ENCODE results near the gene EPB41L2.

Gene EPB41L2

DNA sequence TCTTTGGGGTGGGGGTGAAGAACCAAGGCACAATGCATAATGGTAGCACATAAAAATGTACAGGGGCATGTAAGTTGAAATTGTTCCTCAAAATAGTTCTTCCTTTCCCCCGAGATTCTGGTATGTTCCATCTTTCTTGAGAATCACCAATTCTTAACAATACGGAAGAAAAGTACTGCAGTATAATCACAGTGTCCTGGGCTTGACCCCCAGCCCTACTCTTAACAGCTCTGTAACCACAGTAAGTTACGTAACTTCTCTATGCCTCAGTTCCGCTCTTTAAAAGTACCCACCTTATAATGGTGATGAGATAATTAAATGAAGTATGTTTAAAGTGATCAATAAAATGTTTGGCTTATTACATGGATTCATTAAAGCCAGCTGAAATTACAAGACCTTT, 131.4 kb downstream of the EPB41L2 start:
- no peak for DNase-seq (ENCODE audit: low read depth)
- TF ChIP-seq, protein P1, sequence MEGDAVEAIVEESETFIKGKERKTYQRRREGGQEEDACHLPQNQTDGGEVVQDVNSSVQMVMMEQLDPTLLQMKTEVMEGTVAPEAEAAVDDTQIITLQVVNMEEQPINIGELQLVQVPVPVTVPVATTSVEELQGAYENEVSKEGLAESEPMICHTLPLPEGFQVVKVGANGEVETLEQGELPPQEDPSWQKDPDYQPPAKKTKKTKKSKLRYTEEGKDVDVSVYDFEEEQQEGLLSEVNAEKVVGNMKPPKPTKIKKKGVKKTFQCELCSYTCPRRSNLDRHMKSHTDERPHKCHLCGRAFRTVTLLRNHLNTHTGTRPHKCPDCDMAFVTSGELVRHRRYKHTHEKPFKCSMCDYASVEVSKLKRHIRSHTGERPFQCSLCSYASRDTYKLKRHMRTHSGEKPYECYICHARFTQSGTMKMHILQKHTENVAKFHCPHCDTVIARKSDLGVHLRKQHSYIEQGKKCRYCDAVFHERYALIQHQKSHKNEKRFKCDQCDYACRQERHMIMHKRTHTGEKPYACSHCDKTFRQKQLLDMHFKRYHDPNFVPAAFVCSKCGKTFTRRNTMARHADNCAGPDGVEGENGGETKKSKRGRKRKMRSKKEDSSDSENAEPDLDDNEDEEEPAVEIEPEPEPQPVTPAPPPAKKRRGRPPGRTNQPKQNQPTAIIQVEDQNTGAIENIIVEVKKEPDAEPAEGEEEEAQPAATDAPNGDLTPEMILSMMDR (conservative IDR thresholded peaks at IDR 0.05; ENCODE audit: low read depth, low read length): no peak
- no peak overlapping the region for H3K4me3 ChIP-seq (ENCODE audit: low read length)

GRCh38 chr6:130929036-130929678, 133.9 kb downstream of the EPB41L2 start:
- DNase-seq (ENCODE audit: low read depth): no peak
- no peak overlapping the region for H3K4me3 ChIP-seq (ENCODE audit: low read length)
- TF ChIP-seq, protein P1 (conservative IDR thresholded peaks at IDR 0.05; ENCODE audit: low read depth, low read length): no peak

DNA sequence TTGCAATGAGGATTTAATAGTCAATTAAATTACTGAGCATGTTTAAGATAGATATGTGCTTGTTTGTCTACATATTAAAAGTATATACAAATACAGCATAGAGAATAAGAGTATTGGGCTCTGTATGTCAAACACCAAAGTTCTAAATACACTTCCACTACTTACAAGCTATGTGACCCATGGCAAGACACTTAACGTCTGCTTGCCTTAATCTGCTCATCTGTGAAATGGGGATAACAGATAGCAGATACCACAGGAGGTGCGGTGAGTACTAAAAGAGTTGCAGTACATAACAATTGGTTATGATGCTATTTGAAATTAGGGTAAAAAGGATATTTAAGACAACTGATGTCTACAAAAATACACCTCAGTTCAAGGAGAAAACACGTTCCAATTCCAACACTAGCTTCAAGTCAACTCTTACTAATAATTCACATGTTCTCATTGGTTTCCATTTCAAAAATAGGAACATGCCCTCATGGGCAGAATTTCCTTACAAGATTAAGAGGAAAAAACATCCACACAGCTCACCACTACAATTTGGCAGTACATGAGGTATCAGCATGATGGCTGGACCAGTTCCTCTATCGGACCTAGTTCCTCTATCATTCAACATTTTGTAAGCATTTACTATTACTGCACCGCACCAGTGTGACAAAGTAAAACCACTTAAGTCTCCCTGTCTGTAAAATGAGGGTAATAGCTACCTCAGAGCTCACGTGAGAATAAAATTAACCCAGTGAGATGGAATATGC, 134.7 kb downstream of the EPB41L2 start:
- no peak for DNase-seq (ENCODE audit: low read depth)
- no peak overlapping the region for H3K4me3 ChIP-seq (ENCODE audit: low read length)
- TF ChIP-seq, protein P1 (conservative IDR thresholded peaks at IDR 0.05; ENCODE audit: low read depth, low read length): no peak

GRCh38 chr6:130927305-130927704, 135.7 kb downstream of the EPB41L2 start:
- no peak overlapping the region for H3K4me3 ChIP-seq (ENCODE audit: low read length)
- DNase-seq (ENCODE audit: low read depth): no peak
- TF ChIP-seq, protein P1 (conservative IDR thresholded peaks at IDR 0.05; ENCODE audit: low read depth, low read length): no peak

- TF ChIP-seq, protein P1 (conservative IDR thresholded peaks at IDR 0.05; ENCODE audit: low read depth, low read length): no peak
- no peak for DNase-seq (ENCODE audit: low read depth)
- H3K4me3 ChIP-seq (ENCODE audit: low read length): no peak overlapping the region
Observed at GRCh38 chr6:130923350-130923749, 139.7 kb downstream of the EPB41L2 start.

GRCh38 chr6:130922922-130923321, 140.1 kb downstream of the EPB41L2 start:
- DNase-seq (ENCODE audit: low read depth): no peak
- TF ChIP-seq, protein P1 (conservative IDR thresholded peaks at IDR 0.05; ENCODE audit: low read depth, low read length): no peak
- no peak overlapping the region for H3K4me3 ChIP-seq (ENCODE audit: low read length)

GRCh38 chr6:130920969-130921368, 142.1 kb downstream of the EPB41L2 start:
- H3K4me3 ChIP-seq (ENCODE audit: low read length): no peak overlapping the region
- TF ChIP-seq, protein P1 (conservative IDR thresholded peaks at IDR 0.05; ENCODE audit: low read depth, low read length): no peak
- no peak for DNase-seq (ENCODE audit: low read depth)

All from retinal pigment epithelial cell (primary cell).